EH (cell line): ENCODE measurements around the gene GALNT5.

Experiments
- DNase-seq: peaks from one replicate; pipeline ENCODE4 v3.0.0-alpha.2; 2015; ENCODE audit warnings: low read depth

GALNT5 gene

GRCh38 chr2:157326698-157327097, 69.2 kb downstream of the GALNT5 start:
- no peak for DNase-seq

- DNase-seq, result no peak
These were observed 69.7 kb downstream of the GALNT5 start for GRCh38 chr2:157327200-157327599.

- peak; percentile 77 for DNase-seq
These were observed 70.4 kb downstream of the GALNT5 start for GRCh38 chr2:157327621-157328500.

- no peak for DNase-seq
These were observed 72.0 kb downstream of the GALNT5 start for GRCh38 chr2:157329524-157329923.

DNA sequence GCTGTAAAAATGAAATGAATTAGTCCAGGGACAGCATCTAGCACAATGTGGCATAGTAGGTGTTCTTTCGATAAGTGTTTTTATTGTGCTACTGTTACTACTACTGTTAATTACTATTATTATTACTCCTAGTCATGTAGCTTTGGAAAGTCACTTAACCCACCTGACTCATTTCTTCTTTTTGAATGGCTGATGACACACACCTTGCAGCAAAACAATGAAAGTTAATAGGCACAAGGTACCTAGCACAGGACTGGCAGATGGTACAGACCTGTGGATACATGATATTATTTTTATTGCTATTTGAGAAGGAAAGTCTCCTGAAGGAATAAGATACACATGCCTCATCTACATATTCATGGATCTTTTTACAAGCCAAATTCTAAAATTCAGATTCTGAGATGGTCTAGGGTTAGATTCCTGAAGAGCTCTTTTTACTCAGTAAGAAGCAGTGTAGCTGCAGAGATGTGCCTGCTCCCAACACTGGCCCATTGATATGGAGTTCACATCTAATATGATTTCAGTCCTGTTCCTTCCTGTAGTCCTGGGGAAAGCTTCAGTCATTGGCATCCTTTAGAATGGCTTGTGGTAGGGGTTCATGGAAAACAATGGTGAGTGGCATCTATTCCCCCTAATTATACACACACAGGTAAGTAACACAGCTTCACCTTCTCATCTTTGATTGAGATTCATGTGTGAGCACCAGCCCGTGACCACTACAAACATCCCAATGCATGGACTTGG, 76.0 kb downstream of the GALNT5 start:
- DNase-seq, result no peak

GRCh38 chr2:157334335-157334734, 76.8 kb downstream of the GALNT5 start:
- DNase-seq, result no peak

DNA sequence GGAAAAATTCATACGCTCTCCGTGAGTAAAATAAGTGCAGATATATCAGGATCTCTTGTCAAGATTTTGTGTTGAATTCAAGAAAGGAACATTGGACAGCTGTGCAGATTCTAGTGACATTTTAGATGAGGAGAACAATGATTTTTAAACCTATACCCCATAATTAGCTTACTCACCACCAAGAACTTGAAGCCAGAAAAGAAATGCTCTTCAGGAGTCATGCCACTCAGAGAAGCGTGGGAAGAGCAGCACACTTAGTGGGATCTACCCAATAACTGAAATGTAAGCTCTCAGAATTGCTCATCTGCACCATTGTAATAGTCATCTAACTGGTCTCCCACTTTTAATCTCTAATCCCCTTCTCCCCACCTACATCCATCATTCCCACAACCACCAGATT, 77.3 kb downstream of the GALNT5 start:
- DNase-seq, result no peak

- peak; percentile 57 for DNase-seq
These were observed 78.9 kb downstream of the GALNT5 start for GRCh38 chr2:157336137-157337010.

DNA sequence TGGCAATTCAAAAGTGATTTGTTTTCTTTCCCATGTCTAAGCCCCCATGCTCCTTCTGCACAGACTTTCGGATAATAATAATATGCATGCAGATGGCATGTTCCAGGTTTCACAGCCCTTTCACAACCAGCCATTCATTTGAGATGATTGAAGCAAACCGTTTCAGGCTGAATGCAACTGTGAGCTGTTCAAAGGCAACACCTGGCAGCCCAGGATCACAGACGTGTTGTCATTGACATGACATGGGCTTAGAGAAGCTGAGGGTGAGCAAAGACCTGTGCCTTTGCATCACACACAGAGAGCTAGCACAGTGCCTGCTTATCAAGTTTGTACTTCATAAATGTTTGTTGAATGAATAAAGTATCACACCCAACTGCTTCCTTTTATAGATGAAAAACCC, 80.5 kb downstream of the GALNT5 start:
- DNase-seq, result no peak

DNA sequence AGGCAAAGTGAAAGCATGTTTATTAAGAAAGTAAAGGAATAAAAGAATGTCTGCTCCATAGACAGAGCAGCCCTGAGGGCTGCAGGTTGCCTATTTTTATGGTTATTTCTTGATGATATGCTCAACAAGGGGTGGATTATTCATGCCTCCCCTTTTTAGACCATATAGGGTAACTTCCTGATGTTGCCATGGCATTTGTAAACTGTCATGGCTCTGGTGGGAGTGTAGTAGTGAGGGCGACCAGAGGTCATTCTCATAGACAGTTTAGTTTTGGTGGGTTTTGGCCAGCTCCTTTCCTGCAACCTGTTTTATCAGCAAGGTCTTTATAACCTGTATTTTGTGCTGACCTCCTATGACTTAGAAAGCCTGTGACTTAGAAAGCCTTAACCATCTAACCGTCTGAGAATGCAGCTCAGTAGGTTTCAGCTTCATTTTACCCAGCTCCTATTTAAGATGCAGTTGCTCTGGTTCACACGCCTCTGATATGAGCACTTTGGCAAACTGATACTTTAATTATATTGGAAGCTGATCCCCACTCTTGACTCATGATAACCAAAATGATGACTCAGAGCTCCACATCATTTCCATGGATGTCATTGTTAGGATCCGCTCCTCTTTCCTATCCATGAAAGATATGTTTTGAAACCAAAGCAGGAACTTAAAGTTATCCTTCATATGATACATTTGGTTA, 82.6 kb downstream of the GALNT5 start:
- DNase-seq, result no peak

DNA sequence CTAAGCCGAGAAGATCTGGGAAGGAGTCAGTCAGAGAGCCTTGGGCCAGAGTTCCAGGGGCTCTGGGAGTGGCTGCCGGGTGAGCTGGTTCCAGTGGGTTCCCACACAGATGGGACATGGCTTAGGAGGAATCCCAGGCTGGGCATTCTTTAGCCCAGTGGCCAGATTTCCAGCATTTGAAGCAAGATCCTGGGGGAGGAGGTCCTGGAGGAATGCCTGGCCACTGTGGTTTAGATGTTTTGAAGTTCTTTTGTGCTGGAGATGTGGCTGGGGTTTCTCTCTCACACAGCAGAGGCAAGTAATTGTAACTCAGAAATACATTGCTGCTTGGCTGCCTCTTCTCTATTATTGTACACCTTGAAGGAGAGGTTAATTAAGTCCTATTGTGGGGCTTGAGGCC, 83.9 kb downstream of the GALNT5 start:
- DNase-seq, result peak; percentile 61

DNA sequence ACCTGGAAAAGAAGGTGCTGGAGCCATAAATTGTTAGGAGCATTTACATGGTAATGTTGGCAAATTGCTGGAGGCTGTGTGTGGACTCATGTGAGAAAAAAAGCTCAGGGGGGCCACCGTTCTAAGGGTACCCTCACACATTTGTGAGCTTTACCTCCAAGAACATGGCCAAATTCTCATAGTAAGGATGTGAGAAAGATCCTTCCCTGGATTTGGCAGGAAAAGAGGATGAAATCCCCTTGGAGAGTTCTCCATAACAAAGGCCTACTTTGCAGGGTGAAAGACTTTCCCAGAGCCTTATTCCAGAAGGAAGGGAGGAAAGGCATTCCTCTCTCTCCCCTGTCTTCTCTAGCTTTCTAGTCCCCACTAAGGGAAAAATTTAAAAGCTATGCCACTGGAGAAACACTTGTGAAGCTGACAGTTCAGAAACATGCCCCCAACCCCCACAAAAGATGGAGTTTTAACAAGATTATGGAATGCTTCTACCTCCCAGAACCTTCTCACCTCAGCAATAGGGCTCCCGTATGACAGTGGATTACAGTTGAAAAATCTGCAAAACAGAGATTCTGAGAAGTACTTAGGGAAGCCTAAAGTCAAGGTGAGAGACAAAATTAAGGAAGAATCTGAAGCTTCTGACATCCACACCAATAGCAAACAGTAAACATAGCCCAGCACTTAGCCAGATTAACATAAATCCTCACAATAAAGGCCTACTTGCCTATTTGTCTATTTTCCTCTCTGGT, 88.3 kb downstream of the GALNT5 start:
- no peak for DNase-seq

DNA sequence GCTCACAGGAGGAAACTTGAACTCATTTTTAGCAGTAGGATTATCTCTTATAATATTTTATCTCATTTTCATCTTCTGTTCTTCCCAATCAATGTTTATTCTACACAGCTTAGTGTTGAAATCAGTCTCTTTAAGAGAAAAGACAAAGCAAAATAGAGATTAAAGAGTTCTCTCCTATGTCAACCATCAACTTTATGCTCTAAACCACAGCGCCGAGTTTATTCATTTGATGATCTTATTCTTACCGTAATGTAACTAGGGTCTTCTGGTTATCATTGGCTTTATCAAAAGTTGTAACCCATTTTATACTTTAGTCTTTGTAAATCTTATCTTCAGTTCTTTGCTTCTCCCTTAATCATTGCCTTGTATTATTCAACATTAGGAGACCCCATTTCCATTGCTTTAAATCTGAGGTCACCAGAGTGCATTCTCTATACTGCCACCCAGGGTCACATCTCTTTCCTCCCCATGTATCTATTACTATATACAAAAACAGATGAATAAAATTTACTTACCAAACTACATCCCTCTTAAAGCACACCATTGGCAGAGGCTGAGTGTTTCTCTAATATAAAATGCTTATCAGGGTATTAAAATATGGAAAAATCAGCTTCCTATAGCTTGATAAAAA, 90.9 kb downstream of the GALNT5 start:
- DNase-seq, result no peak

- peak; percentile 59 for DNase-seq
These were observed 92.5 kb downstream of the GALNT5 start for GRCh38 chr2:157349949-157350515.

DNA sequence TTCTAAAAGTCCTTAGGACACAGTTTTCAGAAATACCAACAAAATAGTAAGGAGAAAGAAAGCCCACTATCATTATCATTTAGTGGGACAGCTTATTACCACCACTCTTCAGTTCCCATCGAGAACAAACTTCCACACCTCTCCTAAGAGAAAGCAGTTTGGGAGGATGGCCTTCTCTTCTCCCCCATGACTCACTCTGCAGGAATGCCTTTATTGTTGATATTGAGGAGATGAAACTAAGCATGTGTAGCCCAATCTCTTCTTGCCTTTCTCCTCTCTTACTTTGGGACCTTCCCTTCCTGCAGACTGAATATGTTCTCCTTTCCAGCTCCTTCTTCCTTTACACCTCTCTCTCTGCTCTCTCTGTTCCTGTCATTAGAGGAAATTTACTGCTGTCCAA, 98.1 kb downstream of the GALNT5 start:
- peak; percentile 63 for DNase-seq

DNA sequence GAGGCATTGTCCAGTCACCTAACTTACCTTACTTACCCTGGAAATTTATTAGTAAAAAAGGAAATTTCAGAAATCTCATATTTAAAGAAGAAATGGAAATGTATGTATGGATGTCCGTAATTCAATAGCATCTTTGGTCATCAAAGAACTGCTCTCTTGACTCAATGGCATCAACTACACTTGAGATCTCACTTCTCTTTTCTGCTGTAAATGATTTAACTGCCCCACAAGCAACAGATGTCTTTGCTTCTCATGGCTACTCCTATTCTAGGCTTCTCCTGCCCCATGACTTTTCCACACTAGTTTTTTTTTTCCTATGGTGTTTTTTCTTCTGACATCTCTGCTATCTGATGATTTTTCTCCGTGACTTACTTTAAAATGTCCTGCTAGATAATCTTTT, 102.1 kb downstream of the GALNT5 start:
- DNase-seq, result no peak

DNA sequence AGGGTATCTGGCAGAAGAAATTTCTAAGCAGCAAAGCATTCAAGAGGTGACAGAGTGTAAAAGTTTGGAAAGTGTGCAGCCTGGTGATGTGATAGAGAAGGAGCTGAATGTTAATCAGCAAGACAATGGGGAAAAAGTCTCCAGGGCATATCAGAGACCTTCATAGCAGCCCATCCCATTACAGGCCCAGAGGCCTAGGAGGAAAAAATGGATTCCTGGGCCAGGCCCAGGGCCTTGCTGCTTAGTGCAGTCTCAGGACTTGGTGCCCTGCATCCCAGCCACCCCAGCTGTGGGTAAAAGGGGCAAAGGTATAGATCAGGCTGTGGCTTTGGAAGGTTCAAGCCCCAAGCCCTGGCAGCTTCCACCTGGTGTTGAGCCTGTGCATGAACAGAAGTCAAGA, 104.0 kb downstream of the GALNT5 start:
- no peak for DNase-seq

GRCh38 chr2:157362627-157363026, 105.1 kb downstream of the GALNT5 start:
- DNase-seq, result no peak

DNA sequence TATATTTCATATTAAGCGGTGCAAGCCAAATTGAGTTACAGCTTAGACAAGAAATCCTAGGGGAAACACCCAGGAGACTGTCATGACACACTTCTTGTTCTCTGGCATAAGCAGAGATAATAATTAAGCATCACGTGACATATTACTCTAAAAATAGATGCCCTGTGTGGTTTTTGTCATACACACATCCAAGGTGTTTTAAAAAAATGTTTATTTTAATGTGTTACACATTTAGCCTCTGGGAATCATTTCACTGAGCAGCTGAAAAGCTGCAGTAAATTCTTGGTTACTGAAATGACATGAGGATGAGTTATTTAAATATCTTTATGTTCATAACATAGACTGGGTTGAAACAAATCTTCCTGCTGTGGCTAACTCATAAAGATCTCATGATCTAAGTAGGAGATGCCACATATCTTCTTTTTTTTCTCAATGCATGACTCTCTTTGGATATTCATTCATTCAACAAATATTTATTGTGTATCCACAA, 106.2 kb downstream of the GALNT5 start:
- DNase-seq, result peak; percentile 68
